GM12891 (cell line): ENCODE results near the gene HOXA3.

Experiments
- POLR2A ChIP-seq: IDR thresholded peaks from 2 replicates; pipeline ENCODE4 v1.6.1; 2011; ENCODE audit warnings: low read depth, low read length, control low read depth
- POLR2AphosphoS5 ChIP-seq: IDR thresholded peaks from 2 replicates; pipeline ENCODE4 v1.6.1; 2011; ENCODE audit warnings: low read depth, low read length, control low read depth
- TAF1 ChIP-seq: IDR thresholded peaks from 2 replicates; pipeline ENCODE4 v1.6.1; 2011; ENCODE audit warnings: low read depth, low read length, control low read depth

DNA sequence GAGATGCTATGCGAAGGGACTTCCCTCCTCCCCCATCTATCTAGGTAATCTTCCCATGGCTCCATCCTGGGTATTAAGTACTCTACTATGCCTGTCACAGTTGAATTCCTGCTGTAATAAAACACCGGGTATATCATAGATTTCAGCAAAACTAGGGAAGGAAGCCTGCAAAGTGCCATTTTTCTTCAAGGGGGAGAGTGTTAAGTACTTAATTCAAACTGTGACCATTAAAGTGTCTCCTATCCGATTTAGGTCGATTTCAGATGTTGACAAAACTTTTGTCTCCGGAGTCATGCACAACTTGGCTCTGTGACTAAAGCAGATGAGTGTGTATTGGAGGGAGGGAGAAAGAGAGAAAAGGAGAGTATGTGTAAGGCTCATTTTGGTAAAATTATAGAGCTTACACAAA lies 26.4 kb downstream of the HOXA3 start:
- TF ChIP-seq POLR2A = no peak
- no peak for TF ChIP-seq TAF1
- TF ChIP-seq POLR2AphosphoS5 = no peak
